Measurements from ENCODE around the gene ABT1.

- no peak for TF ChIP-seq CTCF (IDR thresholded peaks at IDR 0.05; ENCODE audit: poor library complexity)
- no peak for TF ChIP-seq EZH2 (IDR thresholded peaks at IDR 0.05; ENCODE audit: borderline replicate concordance)
These were observed 18.0 kb upstream of the ABT1 start for GRCh38 chr6:26578741-26579140.

Data from hepatocyte (in vitro differentiated cells).